ENCODE measurements around the gene SLC35G6. TPM values are rescaled to one million over a fixed set of nuclear protein-coding genes. Genes with fewer than 3 reads are reported as not detected.

SLC35G6 gene
- total RNA-seq, 1 donor from 2014 or later: not detected

- no peak for TF ChIP-seq CTCF (IDR thresholded peaks at IDR 0.05; ENCODE audit: unreplicated experiment)
- Mint-ChIP-seq H3K4me1 (ENCODE audit: low read depth) (peaks cover 30% of the 10 kb centered on the region), H3K36me3 (ENCODE audit: insufficient read depth) (no peaks in the 10 kb centered on the region), H3K4me3 (ENCODE audit: low read depth) (peak overlapping the region; percentile 88), H3K9me3 (ENCODE audit: low read depth) (no peaks in the 10 kb centered on the region), H3K27ac (no peak overlapping the region), H3K27me3 (peaks cover 58% of the 10 kb centered on the region)
- no peak for DNase-seq (ENCODE audit: low spot score, unreplicated experiment)
These were observed 40.0 kb upstream of the SLC35G6 start for GRCh38 chr17:7441266-7441665.

GRCh38 chr17:7442142-7442541 lies 39.1 kb upstream of the SLC35G6 start:
- Mint-ChIP-seq H3K27me3 (peaks cover 54% of the 10 kb centered on the region), H3K9me3 (ENCODE audit: low read depth) (no peaks in the 10 kb centered on the region), H3K4me3 (ENCODE audit: low read depth) (no peak overlapping the region), H3K36me3 (ENCODE audit: insufficient read depth) (no peaks in the 10 kb centered on the region), H3K27ac (peak overlapping the region; percentile 40), H3K4me1 (ENCODE audit: low read depth) (peaks cover 29% of the 10 kb centered on the region)
- no peak for TF ChIP-seq CTCF (IDR thresholded peaks at IDR 0.05; ENCODE audit: unreplicated experiment)
- no peak for DNase-seq (ENCODE audit: low spot score, unreplicated experiment)

GRCh38 chr17:7443499-7444485 lies 37.5 kb upstream of the SLC35G6 start:
- Mint-ChIP-seq H3K4me3 (ENCODE audit: low read depth) (no peak overlapping the region), H3K36me3 (ENCODE audit: insufficient read depth) (peaks cover 4% of the 10 kb centered on the region), H3K9me3 (ENCODE audit: low read depth) (no peaks in the 10 kb centered on the region), H3K27ac (no peak overlapping the region), H3K27me3 (peaks cover 48% of the 10 kb centered on the region), H3K4me1 (ENCODE audit: low read depth) (peaks cover 22% of the 10 kb centered on the region)
- no peak for DNase-seq (ENCODE audit: low spot score, unreplicated experiment)
- TF ChIP-seq CTCF (IDR thresholded peaks at IDR 0.05; ENCODE audit: unreplicated experiment): no peak

GRCh38 chr17:7444682-7445618 lies 36.3 kb upstream of the SLC35G6 start, which contains the start of gene CHRNB1:
Gene CHRNB1 (plus strand): TSS chr17:7445061. CDS start chr17:7445128, 67 bp downstream.
- Mint-ChIP-seq H3K27ac (peak within 1 kb of the TSS; percentile 94), H3K4me1 (ENCODE audit: low read depth) (peaks cover 19% of the 10 kb centered on the region), H3K36me3 (ENCODE audit: insufficient read depth) (peaks cover 5% of the 10 kb centered on the region), H3K4me3 (ENCODE audit: low read depth) (peak within 1 kb of the TSS; percentile 84), H3K9me3 (ENCODE audit: low read depth) (no peaks in the 10 kb centered on the region), H3K27me3 (peaks cover 43% of the 10 kb centered on the region)
- peak; percentile 41 for TF ChIP-seq CTCF (IDR thresholded peaks at IDR 0.05; ENCODE audit: unreplicated experiment)
- peak; percentile 73 for DNase-seq (ENCODE audit: low spot score, unreplicated experiment)

- Mint-ChIP-seq H3K36me3 (ENCODE audit: insufficient read depth) (peaks cover 5% of the 10 kb centered on the region), H3K27me3 (peaks cover 39% of the 10 kb centered on the region), H3K9me3 (ENCODE audit: low read depth) (no peaks in the 10 kb centered on the region), H3K4me3 (ENCODE audit: low read depth) (peak overlapping the region; percentile 84), H3K4me1 (ENCODE audit: low read depth) (peaks cover 13% of the 10 kb centered on the region), H3K27ac (peak overlapping the region; percentile 94)
- no peak for TF ChIP-seq CTCF (IDR thresholded peaks at IDR 0.05; ENCODE audit: unreplicated experiment)
- DNase-seq (ENCODE audit: low spot score, unreplicated experiment): no peak
These were observed 35.7 kb upstream of the SLC35G6 start for GRCh38 chr17:7445619-7445968.

Measured in progenitor cell of endocrine pancreas (in vitro differentiated cells).